GM12878 (cell line): ENCODE data around the gene POU5F1.
"Not testable (repeated sequence)": the region's sequence is repeated elsewhere in the genome, so short reads cannot be mapped to it uniquely, and the experiment has no call there.

ENCODE experiments used
- EZH2 ChIP-seq: IDR thresholded peaks from 2 replicates; pipeline ENCODE4 v1.6.1; 2012; ENCODE audit warnings: low read depth, mild to moderate bottlenecking, control low read depth, inconsistent platforms, low read length, borderline replicate concordance; ENCODE audit not compliant: control insufficient read depth
- GATAD2B ChIP-seq: fragments of 450-650 bp; conservative IDR thresholded peaks from 2 replicates; pipeline ENCODE4 v1.6.1; 2017; ENCODE audit warnings: low read depth, mild to moderate bottlenecking, moderate library complexity
- SMARCA5 ChIP-seq: fragments of 450-650 bp; IDR thresholded peaks from 2 replicates; pipeline ENCODE4 v1.6.1; 2017; ENCODE audit warnings: mild to moderate bottlenecking
- SPI1 ChIP-seq: IDR thresholded peaks from 2 replicates; pipeline ENCODE4 v1.6.1; 2011; ENCODE audit warnings: low read depth, mild to moderate bottlenecking, low read length, moderate library complexity, borderline replicate concordance; ENCODE audit not compliant: insufficient read depth
- TARDBP ChIP-seq: IDR thresholded peaks from 2 replicates; pipeline ENCODE4 v1.6.1; 2016; ENCODE audit warnings: borderline replicate concordance
- TBL1XR1 ChIP-seq: IDR thresholded peaks from 2 replicates; pipeline ENCODE4 v1.6.1; 2012; ENCODE audit warnings: low read depth, low read length, improper control_type of control experiment
- ZNF274 ChIP-seq: IDR thresholded peaks from one replicate; pipeline ENCODE4 v1.8.0; 2011; ENCODE audit not compliant: insufficient read length, insufficient read depth
- ZNF384 ChIP-seq: IDR thresholded peaks from 2 replicates; pipeline ENCODE4 v1.6.1; 2012; ENCODE audit warnings: low read depth, mild to moderate bottlenecking, low read length, improper control_type of control experiment, borderline replicate concordance
- TF ChIP-seq, protein P1 (sequence below): IDR thresholded peaks from 2 replicates; pipeline ENCODE4 v1.6.1; 2011; ENCODE audit warnings: borderline replicate concordance, low read depth, mild to moderate bottlenecking, moderate library complexity, low read length; ENCODE audit not compliant: insufficient read depth, poor library complexity, severe bottlenecking
- TF ChIP-seq, protein P2 (sequence below), 3 experiments: IDR thresholded peaks in 2 of 3; conservative IDR thresholded peaks in 1 of 3; 2 replicates each; pipeline ENCODE4 v1.5.1; 2011; ENCODE audit warnings: low read depth in 3 of 3, low read length in 3 of 3, mild to moderate bottlenecking in 3 of 3, control low read depth in 2 of 3, moderate library complexity in 2 of 3, inconsistent platforms in 1 of 3, mixed read lengths in 1 of 3; ENCODE audit not compliant: control insufficient read depth in 2 of 3, insufficient read depth in 1 of 3; ENCODE audit errors: extremely low read depth in 1 of 3

DNA sequence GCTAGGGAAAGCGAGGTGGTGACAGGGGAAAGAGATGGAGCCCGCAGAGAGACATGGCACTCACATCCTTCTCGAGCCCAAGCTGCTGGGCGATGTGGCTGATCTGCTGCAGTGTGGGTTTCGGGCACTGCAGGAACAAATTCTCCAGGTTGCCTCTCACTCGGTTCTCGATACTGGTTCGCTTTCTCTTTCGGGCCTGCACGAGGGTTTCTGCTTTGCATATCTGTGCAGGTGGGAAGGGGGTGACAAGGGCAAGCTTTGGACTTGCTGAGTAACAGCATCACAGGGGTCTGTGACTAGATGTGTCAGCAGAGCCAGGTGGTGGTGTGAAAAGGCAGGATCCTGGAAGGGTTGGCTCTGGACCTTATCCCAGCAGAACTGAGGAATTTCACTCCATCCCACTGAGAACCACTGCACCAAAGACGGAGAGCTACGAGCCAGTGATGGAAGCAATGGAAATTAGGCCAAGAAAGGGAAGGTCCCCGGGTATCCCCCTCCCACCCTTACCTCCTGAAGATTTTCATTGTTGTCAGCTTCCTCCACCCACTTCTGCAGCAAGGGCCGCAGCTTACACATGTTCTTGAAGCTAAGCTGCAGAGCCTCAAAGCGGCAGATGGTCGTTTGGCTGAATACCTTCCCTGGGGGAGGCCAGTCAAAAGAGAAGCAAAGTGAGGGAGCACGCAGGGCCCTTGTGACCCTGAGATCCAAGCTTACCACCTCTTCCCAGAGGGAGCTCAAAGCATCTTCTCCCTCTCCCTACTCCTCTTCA, 5.2 kb downstream of the POU5F1 start:
- TF ChIP-seq TBL1XR1, GATAD2B, ZNF384, TARDBP, ZNF274, SPI1, EZH2, SMARCA5: not testable (repeated sequence)
- TF ChIP-seq, protein P1, sequence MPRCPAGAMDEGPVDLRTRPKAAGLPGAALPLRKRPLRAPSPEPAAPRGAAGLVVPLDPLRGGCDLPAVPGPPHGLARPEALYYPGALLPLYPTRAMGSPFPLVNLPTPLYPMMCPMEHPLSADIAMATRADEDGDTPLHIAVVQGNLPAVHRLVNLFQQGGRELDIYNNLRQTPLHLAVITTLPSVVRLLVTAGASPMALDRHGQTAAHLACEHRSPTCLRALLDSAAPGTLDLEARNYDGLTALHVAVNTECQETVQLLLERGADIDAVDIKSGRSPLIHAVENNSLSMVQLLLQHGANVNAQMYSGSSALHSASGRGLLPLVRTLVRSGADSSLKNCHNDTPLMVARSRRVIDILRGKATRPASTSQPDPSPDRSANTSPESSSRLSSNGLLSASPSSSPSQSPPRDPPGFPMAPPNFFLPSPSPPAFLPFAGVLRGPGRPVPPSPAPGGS = not testable (repeated sequence)
- TF ChIP-seq, protein P2, sequence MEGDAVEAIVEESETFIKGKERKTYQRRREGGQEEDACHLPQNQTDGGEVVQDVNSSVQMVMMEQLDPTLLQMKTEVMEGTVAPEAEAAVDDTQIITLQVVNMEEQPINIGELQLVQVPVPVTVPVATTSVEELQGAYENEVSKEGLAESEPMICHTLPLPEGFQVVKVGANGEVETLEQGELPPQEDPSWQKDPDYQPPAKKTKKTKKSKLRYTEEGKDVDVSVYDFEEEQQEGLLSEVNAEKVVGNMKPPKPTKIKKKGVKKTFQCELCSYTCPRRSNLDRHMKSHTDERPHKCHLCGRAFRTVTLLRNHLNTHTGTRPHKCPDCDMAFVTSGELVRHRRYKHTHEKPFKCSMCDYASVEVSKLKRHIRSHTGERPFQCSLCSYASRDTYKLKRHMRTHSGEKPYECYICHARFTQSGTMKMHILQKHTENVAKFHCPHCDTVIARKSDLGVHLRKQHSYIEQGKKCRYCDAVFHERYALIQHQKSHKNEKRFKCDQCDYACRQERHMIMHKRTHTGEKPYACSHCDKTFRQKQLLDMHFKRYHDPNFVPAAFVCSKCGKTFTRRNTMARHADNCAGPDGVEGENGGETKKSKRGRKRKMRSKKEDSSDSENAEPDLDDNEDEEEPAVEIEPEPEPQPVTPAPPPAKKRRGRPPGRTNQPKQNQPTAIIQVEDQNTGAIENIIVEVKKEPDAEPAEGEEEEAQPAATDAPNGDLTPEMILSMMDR (IDR thresholded peaks at IDR 0.05 in 2 of 3, conservative IDR thresholded peaks at IDR 0.05 in 1 of 3; ENCODE audit: control insufficient read depth in 2 of 3, extremely low read depth in 1 of 3, insufficient read depth in 1 of 3, low read depth in 3 of 3, low read length in 3 of 3) = not testable (repeated sequence)
